Activated CD4-positive, alpha-beta T cell treated with anti-CD3 and anti-CD28 coated beads, Interleukin-2, Interleukin-4, amounts not matched to agents 100 ng/mL and 50 ng/mL, durations not matched to agents 16 hours and 8 hours (primary cell): Measurements from ENCODE around the gene UNC13D.
A peak's percentile ranks its signal among the peaks of the same experiment; 100 is the strongest.
"Not testable (repeated sequence)": the region's sequence is repeated elsewhere in the genome, so short reads cannot be mapped to it uniquely, and the experiment has no call there.

Source experiments
- DNase-seq: peaks from one replicate; pipeline ENCODE4 v3.0.0-alpha.2; 2020; ENCODE audit warnings: low spot score

UNC13D gene

DNA sequence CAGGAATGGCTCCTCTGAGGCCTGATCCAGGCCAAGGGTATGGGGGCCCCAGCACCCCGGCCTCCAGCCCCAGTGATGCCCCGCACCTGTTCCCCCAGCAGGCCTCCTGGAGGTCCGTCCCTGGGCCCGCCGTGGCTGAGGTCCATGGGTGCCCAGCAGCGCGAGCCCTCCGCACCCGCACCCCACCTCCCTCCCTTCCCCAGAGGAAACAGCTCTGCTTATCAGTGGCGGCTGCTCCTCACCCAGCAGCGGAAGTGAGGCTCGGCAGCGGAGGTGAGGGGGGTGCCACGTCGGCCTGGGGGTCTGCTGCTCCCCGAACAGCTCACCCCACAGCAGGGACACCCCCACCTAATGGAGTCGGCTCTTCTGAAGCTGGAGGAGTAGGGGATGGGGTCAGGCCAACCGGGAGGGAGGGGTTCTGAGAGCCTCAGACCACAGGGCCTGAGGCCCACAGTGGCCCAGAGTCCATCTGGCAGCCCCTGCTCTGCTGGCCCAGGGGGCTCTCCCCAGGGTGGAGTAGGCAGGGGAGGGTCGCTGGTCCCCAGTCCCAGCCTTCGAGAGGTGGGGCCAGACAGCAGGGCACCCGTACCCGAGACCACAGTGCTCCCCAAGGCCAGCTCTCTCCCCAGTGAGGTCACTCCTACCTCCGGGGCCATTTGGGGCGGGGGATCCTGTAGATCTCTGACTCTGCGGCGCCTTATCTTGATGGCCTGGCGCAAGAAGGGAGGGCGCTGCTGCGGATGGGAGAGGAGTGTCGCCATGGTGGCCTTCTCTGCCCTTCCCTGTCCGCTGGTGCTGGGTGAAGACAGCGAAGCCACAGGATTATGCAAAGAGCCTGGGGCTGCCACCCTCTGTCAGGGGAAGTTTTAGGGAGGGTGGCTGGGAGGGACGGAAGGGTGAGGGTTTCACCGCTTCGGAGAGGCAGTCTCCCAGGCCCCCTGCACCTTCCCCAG is at the start of gene UNC13D:
Gene UNC13D, minus strand, starts transcription at position 828 of the 953 bp plus-strand sequence. Its CDS starts 67 bp downstream, at position 761.
- peak; percentile 64 for DNase-seq

DNA sequence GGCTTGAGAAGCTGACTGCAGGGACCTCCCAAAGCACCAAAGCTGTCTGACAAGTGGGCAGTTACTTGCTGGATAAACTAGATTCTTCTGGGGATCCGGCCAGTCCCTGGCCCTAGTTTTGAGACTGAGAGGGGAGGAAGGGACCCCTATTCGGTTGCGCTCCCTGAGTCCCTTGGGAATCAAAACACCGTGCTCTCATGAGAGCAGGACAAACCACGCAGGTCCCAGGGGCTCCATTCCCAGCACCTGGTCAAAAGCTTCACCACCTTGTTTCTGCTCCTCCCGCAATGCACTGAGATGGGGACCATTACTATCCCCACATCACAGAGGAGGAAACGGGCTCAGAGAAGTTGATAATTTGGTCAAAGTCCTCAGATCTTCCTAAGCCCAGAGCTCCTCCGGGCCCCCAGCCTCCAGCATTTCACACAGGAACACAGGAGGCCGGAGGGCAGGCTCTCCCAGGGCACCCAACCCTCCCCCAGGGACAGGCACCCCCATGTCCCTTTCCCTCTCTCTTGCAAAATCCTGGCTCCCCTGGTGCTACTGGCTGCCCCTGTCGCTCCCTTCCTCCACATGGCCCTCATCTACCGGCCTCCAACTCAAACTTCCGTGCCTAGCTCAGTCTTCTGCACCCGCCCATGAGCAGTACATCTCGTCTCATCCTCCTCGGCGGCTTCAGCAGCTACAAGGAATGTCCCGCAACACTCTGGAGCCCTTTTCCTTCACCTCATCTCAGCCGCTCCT is 49.3 kb upstream of the UNC13D start:
- DNase-seq = no peak

DNA sequence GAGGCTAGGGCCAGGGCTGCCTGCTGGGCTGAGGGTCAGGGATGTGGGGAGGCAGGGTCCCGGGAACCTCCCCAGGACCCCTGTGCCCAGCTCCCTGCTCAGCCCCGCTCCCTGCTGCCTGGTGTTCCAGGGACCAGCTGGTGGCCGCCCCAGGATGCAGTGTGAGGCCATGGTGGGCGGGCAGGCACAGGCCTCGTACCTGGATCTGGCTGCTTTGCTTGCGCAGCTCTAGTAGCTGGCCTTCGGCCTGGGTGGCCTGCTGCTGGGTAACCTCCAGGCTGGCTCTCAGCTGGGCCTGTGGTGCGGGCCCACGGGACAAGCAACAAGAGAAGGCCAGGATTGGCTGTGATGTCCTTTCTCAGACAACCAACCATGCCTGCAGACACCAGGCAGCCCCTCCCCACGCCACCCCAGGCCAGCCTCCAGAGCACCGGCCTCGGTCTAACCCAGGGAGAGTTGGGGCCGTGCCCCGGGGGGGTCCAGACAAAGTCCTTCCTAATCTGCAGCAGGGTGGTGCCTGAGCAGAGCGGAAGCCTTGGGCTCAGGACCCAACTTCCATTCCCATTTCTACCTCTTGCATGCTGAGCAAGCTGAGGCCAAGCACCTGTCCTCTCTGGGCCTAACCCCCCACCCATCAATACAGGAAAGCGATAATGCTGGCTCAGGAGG is 48.5 kb upstream of the UNC13D start:
- no peak for DNase-seq

- no peak for DNase-seq
Observed at GRCh38 chr17:75891605-75892555, 47.7 kb upstream of the UNC13D start.

DNA sequence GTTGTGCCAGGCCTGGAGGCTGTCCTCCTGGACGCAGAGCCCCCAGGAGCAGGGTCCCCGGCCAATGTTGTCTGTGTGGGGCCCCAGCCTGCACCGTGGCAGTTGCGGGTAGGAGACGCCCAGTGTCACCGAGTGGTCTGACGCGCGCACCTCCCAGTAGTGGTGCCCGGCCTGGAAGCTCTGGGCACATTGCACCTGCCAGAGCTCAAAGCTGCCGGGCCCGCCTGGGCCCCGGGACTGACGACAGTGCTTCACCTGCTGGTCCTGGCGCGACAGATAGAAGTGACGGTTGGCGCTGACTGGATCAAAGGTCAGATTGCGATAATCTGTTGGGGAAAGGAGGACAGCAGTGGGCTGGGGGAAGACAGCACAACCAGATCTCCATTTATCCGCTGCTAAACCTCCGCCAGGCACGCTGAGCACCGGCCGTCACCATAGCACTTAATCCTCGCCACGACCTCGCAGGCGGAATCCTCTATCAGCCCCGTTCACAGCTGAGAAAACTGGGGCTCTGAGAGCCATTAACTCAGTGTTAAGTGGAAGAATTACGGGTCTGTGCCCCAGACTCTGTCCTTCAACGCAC is 46.9 kb upstream of the UNC13D start:
- DNase-seq = no peak

GRCh38 chr17:75889454-75889853 is 45.2 kb upstream of the UNC13D start:
- no peak for DNase-seq

- DNase-seq = no peak
Observed at GRCh38 chr17:75888484-75888883, 44.3 kb upstream of the UNC13D start.

GRCh38 chr17:75885860-75886259 is 41.7 kb upstream of the UNC13D start:
- not testable (repeated sequence) for DNase-seq

DNA sequence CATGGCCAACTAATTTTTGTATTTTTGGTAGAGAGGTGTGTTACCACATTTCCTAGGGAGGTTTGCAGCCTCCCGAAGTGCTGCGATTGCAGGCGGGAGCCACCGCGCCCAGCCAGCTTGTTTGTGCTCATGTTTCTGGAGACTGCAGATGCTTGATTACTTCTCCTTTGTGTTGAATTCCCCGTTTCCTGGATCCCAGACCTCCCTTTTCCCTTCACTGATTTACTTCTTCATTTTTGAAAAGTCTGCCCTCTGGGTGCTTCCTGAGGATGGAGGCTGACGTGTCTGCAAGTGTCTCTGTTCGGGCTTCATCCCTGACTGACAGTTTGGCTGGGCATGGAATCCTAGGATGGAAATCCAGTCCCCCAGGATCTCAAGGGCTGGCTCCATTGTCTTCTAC is 41.2 kb upstream of the UNC13D start:
- DNase-seq = no peak

GRCh38 chr17:75881678-75882454 is 37.7 kb upstream of the UNC13D start:
- DNase-seq = no peak

DNA sequence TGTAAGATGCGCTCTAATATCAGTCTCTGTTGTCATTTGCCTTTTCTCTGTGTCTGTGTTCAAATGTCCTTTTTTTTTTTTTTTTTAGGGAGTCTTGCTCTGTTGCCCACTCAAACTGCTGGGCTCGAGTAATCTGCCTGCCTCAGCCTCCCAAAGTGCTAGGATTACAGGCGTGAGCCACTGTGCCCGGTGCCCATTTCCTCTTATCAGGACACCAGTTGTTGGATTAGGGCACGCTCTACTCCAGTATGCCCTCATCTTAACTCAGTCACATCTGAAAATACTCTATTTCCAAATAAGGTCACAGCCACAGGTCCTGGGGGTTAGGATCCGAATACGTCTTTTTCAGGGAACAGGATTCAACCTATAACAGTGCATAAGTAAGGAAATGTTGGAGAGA is 36.1 kb upstream of the UNC13D start:
- DNase-seq = no peak

DNA sequence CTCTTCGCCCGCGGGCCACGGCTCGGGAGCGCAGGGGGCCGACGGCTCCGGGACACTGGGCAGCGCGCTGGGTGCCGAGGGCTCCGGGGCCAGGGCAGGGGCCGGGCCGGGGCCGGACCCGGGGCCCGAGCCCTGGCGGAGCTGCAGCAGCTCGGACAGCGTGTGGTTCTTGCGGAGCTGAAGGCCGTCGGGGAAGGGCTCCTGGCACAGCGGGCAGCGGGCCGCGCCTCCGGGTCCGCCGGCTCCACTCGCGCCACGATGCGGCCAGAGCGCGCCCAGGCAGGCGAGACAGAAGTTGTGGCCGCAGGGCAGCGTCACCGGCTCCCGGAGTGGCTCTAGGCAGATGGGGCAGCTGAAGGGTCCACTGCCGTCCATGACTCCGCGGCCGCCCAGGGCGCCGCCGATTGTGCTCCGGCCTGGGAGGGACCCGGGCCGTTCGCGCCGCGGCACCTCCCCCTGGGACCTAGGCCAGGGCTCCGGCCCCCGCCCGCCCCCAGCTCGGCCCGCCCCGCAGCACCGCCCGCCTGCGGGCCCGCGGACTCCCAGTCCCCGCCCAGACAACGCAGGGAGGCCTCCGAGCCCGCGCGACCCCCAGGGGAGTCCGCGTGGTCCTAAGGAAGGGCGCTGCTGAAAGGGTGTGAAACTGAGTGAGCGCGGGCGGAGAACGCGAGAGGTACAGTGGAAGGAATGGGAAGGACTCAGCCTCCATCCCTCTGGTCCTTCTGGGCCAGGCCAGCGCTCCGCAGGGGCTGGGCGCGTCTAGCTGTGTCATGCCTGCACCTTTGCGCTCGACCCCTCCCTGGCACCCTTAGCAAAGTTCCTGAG is 34.2 kb upstream of the UNC13D start, which contains the start of gene TRIM47:
Gene TRIM47, minus strand, starts transcription at position 408 of the 825 bp plus-strand sequence. Its CDS starts 33 bp downstream, at position 375.
- DNase-seq = no peak

- peak; percentile 71 for DNase-seq
Observed at GRCh38 chr17:75877752-75878173, 33.6 kb upstream of the UNC13D start.

DNA sequence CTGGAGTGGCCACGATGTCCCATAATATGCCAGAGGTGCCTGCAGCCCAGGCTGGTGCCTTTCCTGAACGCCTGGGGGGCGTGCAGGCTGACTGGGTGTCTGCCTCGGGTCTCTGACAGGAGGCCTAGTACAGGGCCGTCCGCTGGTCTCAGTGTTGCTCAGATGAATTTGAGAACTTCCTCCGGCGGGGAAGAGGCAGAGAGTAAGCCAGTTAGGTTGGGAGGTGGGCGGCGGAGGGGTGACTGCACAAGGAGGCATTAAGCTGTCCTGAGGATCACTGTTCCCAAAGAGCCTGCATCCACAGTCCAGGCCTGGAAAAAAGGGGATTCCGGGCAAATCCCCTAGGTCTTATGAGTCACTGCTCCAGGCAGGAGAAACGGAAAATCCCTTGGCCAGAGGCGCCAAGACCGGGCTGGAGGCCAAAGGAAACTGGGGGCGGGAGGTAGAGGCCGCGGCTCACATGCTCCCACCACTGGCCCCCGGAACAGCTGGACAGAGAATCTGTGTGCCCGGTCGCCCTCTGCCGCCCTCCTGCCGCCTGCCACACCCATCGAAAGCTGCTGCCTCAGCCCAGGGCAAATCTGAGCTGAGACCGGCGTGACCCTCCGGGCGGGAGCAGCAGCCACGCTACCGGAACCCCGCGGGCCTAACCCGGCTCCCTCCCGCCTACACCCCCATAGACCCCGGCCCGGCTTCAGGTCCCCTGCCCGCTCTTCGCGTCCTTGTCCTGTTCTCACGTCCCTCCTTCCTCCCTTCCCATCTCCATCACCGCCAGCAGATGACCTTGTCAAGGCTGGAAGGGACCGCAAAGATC is 32.9 kb upstream of the UNC13D start:
- peak; percentile 53 for DNase-seq

GRCh38 chr17:75876190-75876937 is 32.2 kb upstream of the UNC13D start:
- peak; percentile 81 for DNase-seq

GRCh38 chr17:75875940-75876189 is 31.7 kb upstream of the UNC13D start:
- DNase-seq = no peak

DNA sequence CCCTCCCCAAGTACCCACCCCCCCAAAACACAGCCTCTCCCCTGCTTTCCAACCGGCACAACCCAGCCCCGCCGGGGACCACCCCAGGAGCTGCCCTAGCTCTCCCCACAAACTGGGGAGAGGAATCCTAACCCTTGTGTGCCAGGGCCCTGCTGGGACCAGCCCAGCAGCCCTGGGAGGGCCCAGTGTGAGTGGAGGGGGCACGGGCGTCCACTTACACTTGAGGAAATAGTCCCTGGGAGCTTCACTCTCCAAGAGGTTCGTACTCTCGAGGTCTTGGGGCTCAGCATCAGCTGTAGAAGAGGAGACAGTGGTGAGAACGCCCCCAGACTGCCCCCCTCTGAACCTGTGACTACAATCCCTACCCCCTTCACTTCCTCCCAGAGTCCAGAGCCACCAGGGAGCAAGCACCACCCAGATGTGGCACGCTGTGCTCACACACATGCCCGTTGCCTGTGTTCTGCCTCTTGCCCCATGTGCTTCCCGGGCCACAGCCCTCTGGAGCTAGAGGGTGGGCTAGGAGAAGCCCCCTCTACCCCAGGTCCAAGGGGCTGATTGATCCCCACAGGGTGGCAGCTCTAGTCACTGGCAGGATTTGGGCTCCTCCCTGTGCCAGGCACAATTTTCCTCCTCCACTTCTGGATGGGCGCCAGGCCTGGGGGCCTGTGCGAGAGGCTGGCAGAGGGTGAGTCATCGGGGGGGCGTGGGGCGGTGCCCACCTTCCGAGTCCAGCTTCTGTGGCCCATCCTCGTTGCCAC is 31.2 kb upstream of the UNC13D start:
- no peak for DNase-seq
